ENCODE results near the gene ARL6IP1.

Gene ARL6IP1

GRCh38 chr16:18805257-18805773, 4.0 kb upstream of the ARL6IP1 start:
- no peaks in the 10 kb centered on the region for H4K20me1 ChIP-seq (ENCODE audit: insufficient read depth, low read length)
- H3K27ac ChIP-seq (ENCODE audit: low read depth, low read length, poor library complexity, severe bottlenecking) = peak overlapping the region; percentile 79
- no peak overlapping the region; the same call in 1 of the 2 replicates for H3K9ac ChIP-seq (ENCODE audit: low read length)
- peaks cover 9% of the 10 kb centered on the region for H3K79me2 ChIP-seq (ENCODE audit: insufficient read depth, low read length)
- H3K36me3 ChIP-seq (ENCODE audit: insufficient read depth, low read length) = peaks cover 60% of the 10 kb centered on the region
- H3K27me3 ChIP-seq (ENCODE audit: insufficient read depth, low read length) = no peaks in the 10 kb centered on the region
- no peaks in the 10 kb centered on the region for H3K9me3 ChIP-seq (ENCODE audit: low read length)
- no peak overlapping the region for H2AFZ ChIP-seq (ENCODE audit: low read length)
- peaks cover 38% of the 10 kb centered on the region for H3K4me1 ChIP-seq (ENCODE audit: insufficient read depth, low read length, severe bottlenecking)
- H3K9me2 ChIP-seq (ENCODE audit: low read depth, low read length) = no peaks in the 10 kb centered on the region
- H3K4me2 ChIP-seq (ENCODE audit: low read length) = no peak overlapping the region; the same call in 1 of the 2 replicates
- H3F3A ChIP-seq (ENCODE audit: insufficient read depth, low read length) = 0 out of 2 replicates have a peak, but pooled peaks cover 6% of the 10 kb centered on the region
- TF ChIP-seq CTCF (IDR thresholded peaks at IDR 0.05; ENCODE audit: low read length) (no peak), EZH2 (IDR thresholded peaks at IDR 0.05; ENCODE audit: borderline replicate concordance, low read length) (no peak)
- H3K4me3 ChIP-seq (ENCODE audit: low read depth, low read length, poor library complexity, severe bottlenecking) = no peak overlapping the region

- Histone ChIP-seq H3K9me2 (ENCODE audit: low read depth, low read length) (no peaks in the 10 kb centered on the region), H3K27me3 (ENCODE audit: insufficient read depth, low read length) (no peaks in the 10 kb centered on the region), H4K20me1 (ENCODE audit: insufficient read depth, low read length) (no peaks in the 10 kb centered on the region), H3K4me1 (ENCODE audit: insufficient read depth, low read length, severe bottlenecking) (peaks cover 46% of the 10 kb centered on the region), H3K27ac (ENCODE audit: low read depth, low read length, poor library complexity, severe bottlenecking) (peak overlapping the region; percentile 79), H3K4me2 (ENCODE audit: low read length) (peak overlapping the region; percentile 33; the same call in 1 of the 2 replicates), H2AFZ (ENCODE audit: low read length) (no peak overlapping the region), H3K36me3 (ENCODE audit: insufficient read depth, low read length) (peaks cover 55% of the 10 kb centered on the region), H3K4me3 (ENCODE audit: low read depth, low read length, poor library complexity, severe bottlenecking) (no peak overlapping the region), H3K79me2 (ENCODE audit: insufficient read depth, low read length) (peaks cover 17% of the 10 kb centered on the region), H3F3A (ENCODE audit: insufficient read depth, low read length) (0 out of 2 replicates have a peak, but pooled peaks cover 6% of the 10 kb centered on the region), H3K9ac (ENCODE audit: low read length) (peak overlapping the region; percentile 21), H3K9me3 (ENCODE audit: low read length) (no peaks in the 10 kb centered on the region)
- TF ChIP-seq EZH2 (IDR thresholded peaks at IDR 0.05; ENCODE audit: borderline replicate concordance, low read length) (no peak), CTCF (IDR thresholded peaks at IDR 0.05; ENCODE audit: low read length) (no peak)
Measured at GRCh38 chr16:18804540-18804939, 3.2 kb upstream of the ARL6IP1 start.

GRCh38 chr16:18803569-18804462, 2.5 kb upstream of the ARL6IP1 start:
- no peaks in the 10 kb centered on the region for H4K20me1 ChIP-seq (ENCODE audit: insufficient read depth, low read length)
- no peak overlapping the region for H3K4me3 ChIP-seq (ENCODE audit: low read depth, low read length, poor library complexity, severe bottlenecking)
- peaks cover 53% of the 10 kb centered on the region for H3K4me1 ChIP-seq (ENCODE audit: insufficient read depth, low read length, severe bottlenecking)
- no peaks in the 10 kb centered on the region for H3K27me3 ChIP-seq (ENCODE audit: insufficient read depth, low read length)
- peaks cover 24% of the 10 kb centered on the region for H3K79me2 ChIP-seq (ENCODE audit: insufficient read depth, low read length)
- peak overlapping the region; percentile 33; the same call in 1 of the 2 replicates for H3K4me2 ChIP-seq (ENCODE audit: low read length)
- 0 out of 2 replicates have a peak, but pooled peaks cover 6% of the 10 kb centered on the region for H3F3A ChIP-seq (ENCODE audit: insufficient read depth, low read length)
- H3K9me2 ChIP-seq (ENCODE audit: low read depth, low read length) = no peaks in the 10 kb centered on the region
- H3K9me3 ChIP-seq (ENCODE audit: low read length) = no peaks in the 10 kb centered on the region
- H2AFZ ChIP-seq (ENCODE audit: low read length) = no peak overlapping the region
- H3K36me3 ChIP-seq (ENCODE audit: insufficient read depth, low read length) = peaks cover 54% of the 10 kb centered on the region
- no peak for TF ChIP-seq EZH2 (IDR thresholded peaks at IDR 0.05; ENCODE audit: borderline replicate concordance, low read length)
- no peak for TF ChIP-seq CTCF (IDR thresholded peaks at IDR 0.05; ENCODE audit: low read length)
- H3K27ac ChIP-seq (ENCODE audit: low read depth, low read length, poor library complexity, severe bottlenecking) = peak overlapping the region; percentile 79
- peak overlapping the region; percentile 21 for H3K9ac ChIP-seq (ENCODE audit: low read length)

Data from OCI-LY1 (cell line).